ENCODE data around the gene CGB8.

- TF ChIP-seq CTCF (IDR thresholded peaks at IDR 0.05): no peak
- no peak for TF ChIP-seq ZC3H11A (IDR thresholded peaks at IDR 0.05)
- TF ChIP-seq SMC3 (IDR thresholded peaks at IDR 0.05): no peak
- peak; percentile 92 for TF ChIP-seq TP53 (CRISPR knock-in tag; IDR thresholded peaks at IDR 0.05)
- peak; percentile 57; the same call in 1 of the 2 replicates for TF ChIP-seq MYC (IDR thresholded peaks at IDR 0.05; ENCODE audit: borderline replicate concordance, low read length)
- TF ChIP-seq POLR2AphosphoS2 (conservative IDR thresholded peaks at IDR 0.05; ENCODE audit: low read length): no peak
- no peak for TF ChIP-seq EHMT2 (IDR thresholded peaks at IDR 0.05; ENCODE audit: low read depth)
- peak; percentile 96 for TF ChIP-seq MAX (IDR thresholded peaks at IDR 0.05)
- TF ChIP-seq RAD21 (conservative IDR thresholded peaks at IDR 0.05 in 1 of 2, IDR thresholded peaks at IDR 0.05 in 1 of 2): no peak
- peak; percentile 94 for TF ChIP-seq POLR2A (IDR thresholded peaks at IDR 0.05; ENCODE audit: low read length)
- TF ChIP-seq KDM1A (IDR thresholded peaks at IDR 0.05; ENCODE audit: low read depth): no peak
- no peak for TF ChIP-seq EP300 (IDR thresholded peaks at IDR 0.05)
- TF ChIP-seq HOXB5 (CRISPR knock-in tag; IDR thresholded peaks at IDR 0.05): no peak
These were observed 36.3 kb upstream of the CGB8 start, which contains the start of gene SNRNP70 for GRCh38 chr19:49085020-49085867.

Measured in A549 (cell line).